ENCODE data around the gene ADRM1.

Gene ADRM1

DNA sequence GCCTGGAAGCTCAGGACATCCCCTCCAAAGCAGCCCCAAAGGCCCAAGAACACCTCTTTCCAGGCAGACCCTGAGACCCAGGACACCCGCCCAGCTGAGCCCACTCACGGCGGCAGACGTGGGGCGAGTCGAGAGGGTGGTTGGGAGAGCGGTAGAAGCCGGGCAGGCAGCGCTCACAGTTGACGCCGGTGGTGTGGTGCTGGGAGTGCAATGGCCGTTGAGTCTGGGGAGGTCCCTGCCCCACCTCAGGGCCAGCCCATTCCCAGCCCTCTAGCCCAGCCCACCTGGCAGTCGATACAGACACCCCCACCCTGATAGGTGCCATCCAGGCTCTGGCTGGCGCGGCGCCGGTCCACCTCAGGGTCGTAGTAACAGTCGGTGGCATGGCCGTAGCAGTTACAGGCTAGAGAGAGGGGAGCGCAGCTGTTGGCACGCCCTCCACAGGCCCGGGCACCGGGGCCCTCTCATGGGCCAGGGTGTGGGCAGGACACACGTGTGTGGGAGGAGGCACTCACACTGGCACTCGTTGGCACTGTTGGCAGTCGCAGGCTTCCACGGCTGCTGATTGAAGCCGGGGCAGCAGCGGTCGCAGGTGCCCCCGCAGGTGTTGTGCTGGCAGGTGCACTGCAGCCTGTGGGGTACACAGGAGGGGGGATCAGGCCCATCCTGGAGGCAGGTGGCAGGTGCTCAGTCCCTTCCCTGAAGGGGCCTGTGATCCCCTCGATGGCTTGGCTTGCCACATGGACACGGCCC, 43.8 kb downstream of the ADRM1 start:
- no peak for TF ChIP-seq TCF12 (IDR thresholded peaks at IDR 0.05; ENCODE audit: low read depth)
- no peak for TF ChIP-seq YY1 (IDR thresholded peaks at IDR 0.05; ENCODE audit: low read depth)
- TF ChIP-seq TAF1 (IDR thresholded peaks at IDR 0.05; ENCODE audit: low read depth): no peak
- TF ChIP-seq EGR1 (IDR thresholded peaks at IDR 0.05): no peak
- no peak for TF ChIP-seq FOXM1 (IDR thresholded peaks at IDR 0.05; ENCODE audit: borderline replicate concordance, low read depth)
- no peak for TF ChIP-seq CREB1 (IDR thresholded peaks at IDR 0.05; ENCODE audit: low read depth)
- TF ChIP-seq CEBPB (IDR thresholded peaks at IDR 0.05): no peak
- TF ChIP-seq NFIC (IDR thresholded peaks at IDR 0.05): no peak
- TF ChIP-seq, protein P1, sequence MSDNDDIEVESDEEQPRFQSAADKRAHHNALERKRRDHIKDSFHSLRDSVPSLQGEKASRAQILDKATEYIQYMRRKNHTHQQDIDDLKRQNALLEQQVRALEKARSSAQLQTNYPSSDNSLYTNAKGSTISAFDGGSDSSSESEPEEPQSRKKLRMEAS (IDR thresholded peaks at IDR 0.05): no peak
- no peak for TF ChIP-seq RAD21 (IDR thresholded peaks at IDR 0.05; ENCODE audit: low read depth)
- no peak for TF ChIP-seq ZBTB7A (IDR thresholded peaks at IDR 0.05; ENCODE audit: low read depth)

DNA sequence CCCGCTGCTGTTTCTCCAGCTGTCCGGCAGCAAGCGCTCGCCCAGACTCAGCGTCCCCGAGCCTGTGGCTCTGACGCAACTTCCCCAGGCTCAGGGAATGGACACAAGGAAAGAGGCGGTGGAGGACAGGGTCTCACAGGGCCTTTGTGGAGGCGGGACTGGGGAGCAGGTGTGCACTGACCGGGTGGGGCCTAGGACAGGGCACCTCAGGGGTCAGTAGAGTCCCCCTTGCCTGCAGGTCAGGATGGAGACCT, 44.3 kb downstream of the ADRM1 start:
- TF ChIP-seq TAF1 (IDR thresholded peaks at IDR 0.05; ENCODE audit: low read depth) (no peak), NFIC (IDR thresholded peaks at IDR 0.05) (no peak), TEAD4 (IDR thresholded peaks at IDR 0.05) (no peak), EP300 (IDR thresholded peaks at IDR 0.05; ENCODE audit: borderline replicate concordance) (no peak), RAD21 (IDR thresholded peaks at IDR 0.05; ENCODE audit: low read depth) (no peak), TCF12 (IDR thresholded peaks at IDR 0.05; ENCODE audit: low read depth) (no peak), FOXM1 (IDR thresholded peaks at IDR 0.05; ENCODE audit: borderline replicate concordance, low read depth) (no peak), CEBPB (IDR thresholded peaks at IDR 0.05) (no peak), CREB1 (IDR thresholded peaks at IDR 0.05; ENCODE audit: low read depth) (no peak), YY1 (IDR thresholded peaks at IDR 0.05; ENCODE audit: low read depth) (no peak), ZBTB7A (IDR thresholded peaks at IDR 0.05; ENCODE audit: low read depth) (no peak), EGR1 (IDR thresholded peaks at IDR 0.05) (no peak)
- TF ChIP-seq, protein P2, sequence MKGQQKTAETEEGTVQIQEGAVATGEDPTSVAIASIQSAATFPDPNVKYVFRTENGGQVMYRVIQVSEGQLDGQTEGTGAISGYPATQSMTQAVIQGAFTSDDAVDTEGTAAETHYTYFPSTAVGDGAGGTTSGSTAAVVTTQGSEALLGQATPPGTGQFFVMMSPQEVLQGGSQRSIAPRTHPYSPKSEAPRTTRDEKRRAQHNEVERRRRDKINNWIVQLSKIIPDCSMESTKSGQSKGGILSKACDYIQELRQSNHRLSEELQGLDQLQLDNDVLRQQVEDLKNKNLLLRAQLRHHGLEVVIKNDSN (IDR thresholded peaks at IDR 0.05): no peak
- TF ChIP-seq, protein P3, sequence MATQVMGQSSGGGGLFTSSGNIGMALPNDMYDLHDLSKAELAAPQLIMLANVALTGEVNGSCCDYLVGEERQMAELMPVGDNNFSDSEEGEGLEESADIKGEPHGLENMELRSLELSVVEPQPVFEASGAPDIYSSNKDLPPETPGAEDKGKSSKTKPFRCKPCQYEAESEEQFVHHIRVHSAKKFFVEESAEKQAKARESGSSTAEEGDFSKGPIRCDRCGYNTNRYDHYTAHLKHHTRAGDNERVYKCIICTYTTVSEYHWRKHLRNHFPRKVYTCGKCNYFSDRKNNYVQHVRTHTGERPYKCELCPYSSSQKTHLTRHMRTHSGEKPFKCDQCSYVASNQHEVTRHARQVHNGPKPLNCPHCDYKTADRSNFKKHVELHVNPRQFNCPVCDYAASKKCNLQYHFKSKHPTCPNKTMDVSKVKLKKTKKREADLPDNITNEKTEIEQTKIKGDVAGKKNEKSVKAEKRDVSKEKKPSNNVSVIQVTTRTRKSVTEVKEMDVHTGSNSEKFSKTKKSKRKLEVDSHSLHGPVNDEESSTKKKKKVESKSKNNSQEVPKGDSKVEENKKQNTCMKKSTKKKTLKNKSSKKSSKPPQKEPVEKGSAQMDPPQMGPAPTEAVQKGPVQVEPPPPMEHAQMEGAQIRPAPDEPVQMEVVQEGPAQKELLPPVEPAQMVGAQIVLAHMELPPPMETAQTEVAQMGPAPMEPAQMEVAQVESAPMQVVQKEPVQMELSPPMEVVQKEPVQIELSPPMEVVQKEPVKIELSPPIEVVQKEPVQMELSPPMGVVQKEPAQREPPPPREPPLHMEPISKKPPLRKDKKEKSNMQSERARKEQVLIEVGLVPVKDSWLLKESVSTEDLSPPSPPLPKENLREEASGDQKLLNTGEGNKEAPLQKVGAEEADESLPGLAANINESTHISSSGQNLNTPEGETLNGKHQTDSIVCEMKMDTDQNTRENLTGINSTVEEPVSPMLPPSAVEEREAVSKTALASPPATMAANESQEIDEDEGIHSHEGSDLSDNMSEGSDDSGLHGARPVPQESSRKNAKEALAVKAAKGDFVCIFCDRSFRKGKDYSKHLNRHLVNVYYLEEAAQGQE (IDR thresholded peaks at IDR 0.05; ENCODE audit: low read depth): no peak
- TF ChIP-seq, protein P1 (IDR thresholded peaks at IDR 0.05): no peak

DNA sequence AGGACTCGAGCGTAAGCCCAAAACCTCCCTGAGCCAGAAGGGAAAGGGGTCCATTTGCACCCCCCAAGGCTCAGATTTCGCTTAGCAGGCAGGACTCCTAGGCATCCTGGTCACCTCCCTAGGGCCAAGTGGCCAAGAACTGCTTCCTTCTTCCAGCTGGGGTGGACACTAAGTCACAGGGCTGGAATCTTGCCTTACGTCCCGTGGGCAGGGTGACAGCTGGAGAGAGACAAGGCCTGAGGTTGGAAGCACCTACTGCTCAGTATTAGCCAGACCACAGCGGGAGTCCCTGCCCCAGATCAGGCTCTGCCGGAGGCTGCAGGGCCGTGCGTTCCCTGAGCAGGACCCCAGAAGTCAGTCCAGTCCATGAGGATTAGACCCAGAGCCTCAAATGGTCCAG, 44.6 kb downstream of the ADRM1 start:
- no peak for TF ChIP-seq YY1 (IDR thresholded peaks at IDR 0.05; ENCODE audit: low read depth)
- TF ChIP-seq, protein P2 (IDR thresholded peaks at IDR 0.05): no peak

DNA sequence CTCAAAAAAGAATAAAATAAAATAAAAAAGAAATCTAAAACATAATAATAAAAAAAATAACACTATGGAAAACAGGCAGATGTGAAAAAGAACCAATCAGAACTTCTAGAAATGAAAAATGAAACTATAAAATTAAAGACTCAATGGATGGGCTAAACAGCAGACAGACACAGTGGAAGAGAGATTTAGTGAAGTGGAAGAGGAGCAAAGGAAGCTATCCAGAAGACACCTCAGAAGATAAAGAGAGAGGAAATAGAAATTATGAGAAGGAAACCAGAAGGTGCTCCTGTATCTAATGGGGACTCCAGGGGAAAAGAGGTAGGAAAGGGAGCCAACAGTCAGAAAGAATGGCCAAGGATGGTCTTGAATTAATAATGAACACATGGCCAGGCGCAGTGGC, 45.8 kb downstream of the ADRM1 start:
- TF ChIP-seq FOXM1 (IDR thresholded peaks at IDR 0.05; ENCODE audit: borderline replicate concordance, low read depth) (no peak), TAF1 (IDR thresholded peaks at IDR 0.05; ENCODE audit: low read depth) (no peak), YY1 (IDR thresholded peaks at IDR 0.05; ENCODE audit: low read depth) (no peak), TCF12 (IDR thresholded peaks at IDR 0.05; ENCODE audit: low read depth) (no peak), EGR1 (IDR thresholded peaks at IDR 0.05) (no peak), NFIC (IDR thresholded peaks at IDR 0.05) (no peak)
- TF ChIP-seq, protein P1 (IDR thresholded peaks at IDR 0.05): no peak
- TF ChIP-seq, protein P3 (IDR thresholded peaks at IDR 0.05; ENCODE audit: low read depth): no peak

DNA sequence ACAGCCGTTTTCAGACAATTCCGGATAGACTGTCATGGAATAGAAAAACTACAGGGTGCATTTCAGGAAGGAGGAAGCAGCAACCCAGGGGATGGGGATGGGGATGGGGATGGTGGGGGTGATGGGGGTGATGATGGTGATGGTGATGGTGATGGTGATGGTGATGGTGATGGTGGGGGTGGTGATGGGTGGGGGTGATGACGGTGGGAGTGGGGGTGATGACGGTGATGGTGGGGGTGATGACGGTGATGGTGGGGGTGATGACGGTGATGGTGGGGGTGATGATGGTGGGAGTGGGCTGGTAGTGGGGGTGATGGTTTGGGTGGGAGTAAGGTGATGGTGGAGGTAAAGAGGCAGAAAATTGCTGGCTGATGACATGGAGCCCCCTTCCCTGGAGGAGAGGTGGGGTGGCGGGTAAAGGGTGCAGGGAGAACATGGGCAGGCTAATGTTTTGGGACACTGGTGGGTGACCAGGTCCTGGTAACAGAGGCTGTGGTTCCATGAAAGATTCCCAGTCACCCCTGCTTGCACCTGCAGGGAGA, 46.8 kb downstream of the ADRM1 start:
- TF ChIP-seq ZBTB7A (IDR thresholded peaks at IDR 0.05; ENCODE audit: low read depth) (no peak), YY1 (IDR thresholded peaks at IDR 0.05; ENCODE audit: low read depth) (no peak; the same call in 1 of the 2 replicates), TCF12 (IDR thresholded peaks at IDR 0.05; ENCODE audit: low read depth) (no peak), FOXM1 (IDR thresholded peaks at IDR 0.05; ENCODE audit: borderline replicate concordance, low read depth) (no peak), CREB1 (IDR thresholded peaks at IDR 0.05; ENCODE audit: low read depth) (no peak), TAF1 (IDR thresholded peaks at IDR 0.05; ENCODE audit: low read depth) (no peak), EGR1 (IDR thresholded peaks at IDR 0.05) (no peak), EP300 (IDR thresholded peaks at IDR 0.05; ENCODE audit: borderline replicate concordance) (no peak), TEAD4 (IDR thresholded peaks at IDR 0.05) (no peak), CEBPB (IDR thresholded peaks at IDR 0.05) (no peak), RAD21 (IDR thresholded peaks at IDR 0.05; ENCODE audit: low read depth) (no peak), NFIC (IDR thresholded peaks at IDR 0.05) (no peak)
- TF ChIP-seq, protein P3 (IDR thresholded peaks at IDR 0.05; ENCODE audit: low read depth): no peak
- TF ChIP-seq, protein P1 (IDR thresholded peaks at IDR 0.05): no peak
- TF ChIP-seq, protein P2 (IDR thresholded peaks at IDR 0.05): no peak
